Ovary (tissue), 3 donors: ENCODE measurements around the gene BTBD10.

ENCODE experiments used
- EP300 ChIP-seq: sonication (generic); formaldehyde crosslinking; IDR thresholded peaks from one replicate; pipeline ENCODE4 v1.6.1; 2017; ENCODE audit warnings: antibody characterized with exemption
- POLR2A ChIP-seq: fragments of 450-650 bp; IDR thresholded peaks from one replicate; pipeline ENCODE4 v1.6.1; 2017; ENCODE audit warnings: antibody characterized with exemption, mild to moderate bottlenecking, moderate library complexity
- TF ChIP-seq, protein P1 (sequence below), 3 donors: fragments of 450-650 bp in 2 of 3; fragments of 200-600 bp in 1 of 3; IDR thresholded peaks; one replicate each; pipeline versions ENCODE4 v1.5.1 to v1.8.0; 2016 to 2022; ENCODE audit warnings: antibody characterized with exemption in 3 of 3, mild to moderate bottlenecking in 1 of 3
- donor health status: DM: no; HTN: no; CAD: no.

DNA sequence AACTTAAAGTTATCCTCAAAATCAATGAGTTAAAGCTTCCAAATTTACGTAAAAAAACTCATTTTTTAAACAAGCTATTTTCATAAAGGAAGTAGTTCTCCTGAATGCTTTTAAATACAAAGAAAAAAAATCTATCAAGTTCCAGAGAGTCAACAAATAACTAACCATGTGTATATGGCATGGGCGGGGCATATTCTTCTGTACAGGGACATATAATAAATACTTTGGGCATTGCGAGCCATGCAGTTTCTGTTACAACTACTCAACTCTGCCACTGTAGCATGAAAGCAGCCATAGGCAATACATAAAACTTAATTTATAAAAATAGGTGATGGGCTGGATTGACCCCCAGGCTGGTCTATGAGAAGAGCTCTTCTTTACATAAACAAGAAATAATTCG lies 57.8 kb downstream of the BTBD10 start:
- TF ChIP-seq, protein P1, sequence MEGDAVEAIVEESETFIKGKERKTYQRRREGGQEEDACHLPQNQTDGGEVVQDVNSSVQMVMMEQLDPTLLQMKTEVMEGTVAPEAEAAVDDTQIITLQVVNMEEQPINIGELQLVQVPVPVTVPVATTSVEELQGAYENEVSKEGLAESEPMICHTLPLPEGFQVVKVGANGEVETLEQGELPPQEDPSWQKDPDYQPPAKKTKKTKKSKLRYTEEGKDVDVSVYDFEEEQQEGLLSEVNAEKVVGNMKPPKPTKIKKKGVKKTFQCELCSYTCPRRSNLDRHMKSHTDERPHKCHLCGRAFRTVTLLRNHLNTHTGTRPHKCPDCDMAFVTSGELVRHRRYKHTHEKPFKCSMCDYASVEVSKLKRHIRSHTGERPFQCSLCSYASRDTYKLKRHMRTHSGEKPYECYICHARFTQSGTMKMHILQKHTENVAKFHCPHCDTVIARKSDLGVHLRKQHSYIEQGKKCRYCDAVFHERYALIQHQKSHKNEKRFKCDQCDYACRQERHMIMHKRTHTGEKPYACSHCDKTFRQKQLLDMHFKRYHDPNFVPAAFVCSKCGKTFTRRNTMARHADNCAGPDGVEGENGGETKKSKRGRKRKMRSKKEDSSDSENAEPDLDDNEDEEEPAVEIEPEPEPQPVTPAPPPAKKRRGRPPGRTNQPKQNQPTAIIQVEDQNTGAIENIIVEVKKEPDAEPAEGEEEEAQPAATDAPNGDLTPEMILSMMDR (IDR thresholded peaks at IDR 0.05): no peak
- TF ChIP-seq EP300 (no peak), POLR2A (no peak)
